Loucy (cell line): ENCODE results near the gene ALS2CL.

Experiments used
- H2AFZ ChIP-seq: fragments of 200-600 bp; sonication (generic); 2 replicates; pipeline ENCODE4 v1.6.0; 2016; ENCODE audit warnings: antibody characterized with exemption, mild to moderate bottlenecking, low read length, moderate library complexity
- H3F3A ChIP-seq: fragments of 200-600 bp; 2 replicates; pipeline ENCODE4 v1.6.0; 2016; ENCODE audit warnings: antibody characterized with exemption, low read depth, mild to moderate bottlenecking
- H3K27me3 ChIP-seq: fragments of 200-600 bp; sonication (generic); 2 replicates; pipeline ENCODE4 v1.6.1; 2014; ENCODE audit warnings: low read length, mild to moderate bottlenecking; ENCODE audit not compliant: insufficient read depth, poor library complexity, severe bottlenecking
- H3K36me3 ChIP-seq: fragments of 200-600 bp; sonication (generic); 2 replicates; pipeline ENCODE4 v1.6.1; 2016; ENCODE audit warnings: low read length; ENCODE audit not compliant: insufficient read depth
- H3K4me1 ChIP-seq: fragments of 200-600 bp; sonication (generic); 2 replicates; pipeline ENCODE4 v1.5.1; 2014; ENCODE audit warnings: low read length, mild to moderate bottlenecking; ENCODE audit not compliant: insufficient read depth, poor library complexity, severe bottlenecking
- H3K4me2 ChIP-seq: fragments of 200-600 bp; sonication (generic); 2 replicates; pipeline ENCODE4 v1.6.0; 2014; ENCODE audit warnings: antibody characterized with exemption, low read length, low read depth, mild to moderate bottlenecking; ENCODE audit not compliant: poor library complexity, severe bottlenecking
- H3K4me3 ChIP-seq: fragments of 200-600 bp; sonication (generic); 2 replicates; pipeline ENCODE4 v1.5.1; 2014; ENCODE audit warnings: low read length, mild to moderate bottlenecking, mixed read lengths; ENCODE audit not compliant: poor library complexity, severe bottlenecking
- H3K79me2 ChIP-seq: fragments of 200-600 bp; sonication (generic); 2 replicates; pipeline ENCODE4 v1.6.1; 2014; ENCODE audit warnings: low read length; ENCODE audit not compliant: insufficient read depth
- H3K9ac ChIP-seq: fragments of 200-600 bp; sonication (generic); 2 replicates; pipeline ENCODE4 v1.6.0; 2014; ENCODE audit warnings: mild to moderate bottlenecking, low read depth, low read length, moderate library complexity; ENCODE audit not compliant: poor library complexity, severe bottlenecking
- H3K9me2 ChIP-seq: fragments of 200-600 bp; sonication (generic); replicated peaks from 2 replicates; pipeline ENCODE4 v1.6.1; 2016; ENCODE audit warnings: low read depth, low read length, mixed read lengths
- H3K9me3 ChIP-seq: fragments of 200-600 bp; sonication (generic); 2 replicates; pipeline ENCODE4 v1.6.1; 2014; ENCODE audit warnings: mild to moderate bottlenecking, antibody characterized with exemption, low read length, low read depth; ENCODE audit not compliant: insufficient read depth
- H4K20me1 ChIP-seq: fragments of 200-600 bp; sonication (generic); 2 replicates; pipeline ENCODE4 v1.6.0; 2014; ENCODE audit warnings: antibody characterized with exemption, low read length, mild to moderate bottlenecking; ENCODE audit not compliant: insufficient read depth, poor library complexity, severe bottlenecking
- CTCF ChIP-seq: fragments of 200-600 bp; sonication (generic); conservative IDR thresholded peaks from 2 replicates; pipeline ENCODE4 v1.5.1; 2014; ENCODE audit warnings: mild to moderate bottlenecking, antibody characterized with exemption, low read length
- EZH2phosphoT487 ChIP-seq: fragments of 200-600 bp; IDR thresholded peaks from 2 replicates; pipeline ENCODE4 v1.6.1; 2018; ENCODE audit warnings: antibody characterized with exemption, mild to moderate bottlenecking, moderate library complexity, borderline replicate concordance

Gene ALS2CL

GRCh38 chr3:46667061-46667621, 26.3 kb downstream of the ALS2CL start:
- H2AFZ ChIP-seq = no peak overlapping the region
- H3K4me2 ChIP-seq = no peak overlapping the region
- no peaks in the 10 kb centered on the region for H4K20me1 ChIP-seq
- no peaks in the 10 kb centered on the region for H3K4me1 ChIP-seq
- no peaks in the 10 kb centered on the region for H3K36me3 ChIP-seq
- H3K4me3 ChIP-seq = no peak overlapping the region
- H3K79me2 ChIP-seq = no peaks in the 10 kb centered on the region
- no peak overlapping the region for H3K9ac ChIP-seq
- no peaks in the 10 kb centered on the region for H3K9me3 ChIP-seq
- H3F3A ChIP-seq = no peaks in the 10 kb centered on the region
- no peak for TF ChIP-seq CTCF
- TF ChIP-seq EZH2phosphoT487 = no peak
- H3K9me2 ChIP-seq = no peaks in the 10 kb centered on the region
- no peaks in the 10 kb centered on the region for H3K27me3 ChIP-seq

GRCh38 chr3:46666453-46666845, 27.0 kb downstream of the ALS2CL start:
- Histone ChIP-seq H3K79me2 (no peaks in the 10 kb centered on the region), H3K9ac (no peak overlapping the region), H3K4me2 (no peak overlapping the region), H3K4me1 (no peaks in the 10 kb centered on the region), H3K27me3 (no peaks in the 10 kb centered on the region), H3K9me2 (no peaks in the 10 kb centered on the region), H3K4me3 (no peak overlapping the region), H2AFZ (no peak overlapping the region), H3K36me3 (no peaks in the 10 kb centered on the region), H3F3A (no peaks in the 10 kb centered on the region), H3K9me3 (no peaks in the 10 kb centered on the region), H4K20me1 (no peaks in the 10 kb centered on the region)
- TF ChIP-seq CTCF = no peak
- TF ChIP-seq EZH2phosphoT487 = no peak

GRCh38 chr3:46665763-46666452, 27.6 kb downstream of the ALS2CL start:
- Histone ChIP-seq H4K20me1 (no peaks in the 10 kb centered on the region), H3K36me3 (no peaks in the 10 kb centered on the region)
- no peak for TF ChIP-seq EZH2phosphoT487
- TF ChIP-seq CTCF = no peak

More at GRCh38 chr3:46665763-46666452, 27.6 kb downstream of the ALS2CL start:
- Histone ChIP-seq H3F3A (no peaks in the 10 kb centered on the region), H3K9me3 (no peaks in the 10 kb centered on the region), H3K27me3 (no peaks in the 10 kb centered on the region), H3K4me3 (no peak overlapping the region), H3K4me1 (no peaks in the 10 kb centered on the region), H3K9me2 (no peaks in the 10 kb centered on the region), H3K4me2 (no peak overlapping the region), H3K79me2 (no peaks in the 10 kb centered on the region), H3K9ac (no peak overlapping the region), H2AFZ (no peak overlapping the region)
